ENCODE data around the gene OASL.

Gene OASL

GRCh38 chr12:121038861-121039668, at the start of gene OASL:
OASL (minus strand) TSS chr12:121039246; CDS start chr12:121038971, 275 bp downstream.
- no peak for DNase-seq (ENCODE audit: low read depth, low spot score)
- no peak for TF ChIP-seq EZH2 (IDR thresholded peaks at IDR 0.05)
- TF ChIP-seq POLR2AphosphoS5 (IDR thresholded peaks at IDR 0.05; ENCODE audit: borderline replicate concordance, low read depth, low read length) = no peak
- TF ChIP-seq FOXP2 (optimal IDR thresholded peaks at IDR 0.05; ENCODE audit: control extremely low read depth, extremely low read length, insufficient read depth) = no peak
- Histone ChIP-seq H3K27ac (no peak within 1 kb of the TSS), H3K4me3 (no peak within 1 kb of the TSS), H3K9me3 (ENCODE audit: low read depth, low read length) (no peaks in the 10 kb centered on the region), H3K9ac (ENCODE audit: insufficient read length) (no peak within 1 kb of the TSS), H3K36me3 (ENCODE audit: insufficient read depth, low read length) (no peaks in the 10 kb centered on the region)

GRCh38 chr12:121088195-121088585, 49.1 kb upstream of the OASL start:
- Histone ChIP-seq H3K9me3 (ENCODE audit: low read depth, low read length) (no peaks in the 10 kb centered on the region), H3K4me3 (no peak overlapping the region), H3K27ac (no peak overlapping the region), H3K36me3 (ENCODE audit: insufficient read depth, low read length) (no peaks in the 10 kb centered on the region), H3K9ac (ENCODE audit: insufficient read length) (no peak overlapping the region)
- TF ChIP-seq EZH2 (IDR thresholded peaks at IDR 0.05) (no peak), FOXP2 (optimal IDR thresholded peaks at IDR 0.05; ENCODE audit: control extremely low read depth, extremely low read length, insufficient read depth) (no peak), POLR2AphosphoS5 (IDR thresholded peaks at IDR 0.05; ENCODE audit: borderline replicate concordance, low read depth, low read length) (no peak)
- no peak for DNase-seq (ENCODE audit: low read depth, low spot score)

GRCh38 chr12:121087467-121088194, 48.6 kb upstream of the OASL start:
- no peak overlapping the region for H3K4me3 ChIP-seq

GRCh38 chr12:121086781-121087295, 47.8 kb upstream of the OASL start:
- no peak overlapping the region for H3K9ac ChIP-seq (ENCODE audit: insufficient read length)
- no peak for TF ChIP-seq POLR2AphosphoS5 (IDR thresholded peaks at IDR 0.05; ENCODE audit: borderline replicate concordance, low read depth, low read length)
- DNase-seq (ENCODE audit: low read depth, low spot score) = no peak

More at GRCh38 chr12:121087467-121088194, 48.6 kb upstream of the OASL start:
- no peak for DNase-seq (ENCODE audit: low read depth, low spot score)
- H3K9ac ChIP-seq (ENCODE audit: insufficient read length) = no peak overlapping the region
- H3K36me3 ChIP-seq (ENCODE audit: insufficient read depth, low read length) = no peaks in the 10 kb centered on the region
- no peak for TF ChIP-seq EZH2 (IDR thresholded peaks at IDR 0.05)
- TF ChIP-seq POLR2AphosphoS5 (IDR thresholded peaks at IDR 0.05; ENCODE audit: borderline replicate concordance, low read depth, low read length) = no peak
- TF ChIP-seq FOXP2 (optimal IDR thresholded peaks at IDR 0.05; ENCODE audit: control extremely low read depth, extremely low read length, insufficient read depth) = no peak
- no peak overlapping the region for H3K27ac ChIP-seq
- H3K9me3 ChIP-seq (ENCODE audit: low read depth, low read length) = no peaks in the 10 kb centered on the region

GRCh38 chr12:121085506-121086353, 46.7 kb upstream of the OASL start:
- H3K4me3 ChIP-seq = no peak overlapping the region
- H3K9me3 ChIP-seq (ENCODE audit: low read depth, low read length) = no peaks in the 10 kb centered on the region
- TF ChIP-seq FOXP2 (optimal IDR thresholded peaks at IDR 0.05; ENCODE audit: control extremely low read depth, extremely low read length, insufficient read depth) (no peak), POLR2AphosphoS5 (IDR thresholded peaks at IDR 0.05; ENCODE audit: borderline replicate concordance, low read depth, low read length) (no peak), EZH2 (IDR thresholded peaks at IDR 0.05) (no peak)
- no peak overlapping the region for H3K27ac ChIP-seq
- H3K9ac ChIP-seq (ENCODE audit: insufficient read length) = no peak overlapping the region
- no peaks in the 10 kb centered on the region for H3K36me3 ChIP-seq (ENCODE audit: insufficient read depth, low read length)
- DNase-seq (ENCODE audit: low read depth, low spot score) = no peak

More at GRCh38 chr12:121086781-121087295, 47.8 kb upstream of the OASL start:
- Histone ChIP-seq H3K27ac (no peak overlapping the region), H3K9me3 (ENCODE audit: low read depth, low read length) (no peaks in the 10 kb centered on the region), H3K36me3 (ENCODE audit: insufficient read depth, low read length) (no peaks in the 10 kb centered on the region), H3K4me3 (no peak overlapping the region)

GRCh38 chr12:121085069-121085468, 46.0 kb upstream of the OASL start:
- no peak overlapping the region for H3K4me3 ChIP-seq
- TF ChIP-seq POLR2AphosphoS5 (IDR thresholded peaks at IDR 0.05; ENCODE audit: borderline replicate concordance, low read depth, low read length) (no peak), FOXP2 (optimal IDR thresholded peaks at IDR 0.05; ENCODE audit: control extremely low read depth, extremely low read length, insufficient read depth) (no peak), EZH2 (IDR thresholded peaks at IDR 0.05) (no peak)
- no peak for DNase-seq (ENCODE audit: low read depth, low spot score)
- no peak overlapping the region for H3K27ac ChIP-seq
- H3K9ac ChIP-seq (ENCODE audit: insufficient read length) = no peak overlapping the region
- H3K9me3 ChIP-seq (ENCODE audit: low read depth, low read length) = no peaks in the 10 kb centered on the region
- no peaks in the 10 kb centered on the region for H3K36me3 ChIP-seq (ENCODE audit: insufficient read depth, low read length)

- no peak overlapping the region for H3K27ac ChIP-seq
- TF ChIP-seq EZH2 (IDR thresholded peaks at IDR 0.05) = no peak
- no peak for TF ChIP-seq POLR2AphosphoS5 (IDR thresholded peaks at IDR 0.05; ENCODE audit: borderline replicate concordance, low read depth, low read length)
- no peak for TF ChIP-seq FOXP2 (optimal IDR thresholded peaks at IDR 0.05; ENCODE audit: control extremely low read depth, extremely low read length, insufficient read depth)
- DNase-seq (ENCODE audit: low read depth, low spot score) = no peak
- no peaks in the 10 kb centered on the region for H3K36me3 ChIP-seq (ENCODE audit: insufficient read depth, low read length)
- no peaks in the 10 kb centered on the region for H3K9me3 ChIP-seq (ENCODE audit: low read depth, low read length)
- H3K4me3 ChIP-seq = no peak overlapping the region
- no peak overlapping the region for H3K9ac ChIP-seq (ENCODE audit: insufficient read length)
Measured at GRCh38 chr12:121084229-121084628, 45.2 kb upstream of the OASL start.

- no peak overlapping the region for H3K27ac ChIP-seq
- TF ChIP-seq EZH2 (IDR thresholded peaks at IDR 0.05) (no peak), FOXP2 (optimal IDR thresholded peaks at IDR 0.05; ENCODE audit: control extremely low read depth, extremely low read length, insufficient read depth) (no peak), POLR2AphosphoS5 (IDR thresholded peaks at IDR 0.05; ENCODE audit: borderline replicate concordance, low read depth, low read length) (no peak)
- H3K9ac ChIP-seq (ENCODE audit: insufficient read length) = no peak overlapping the region
- H3K9me3 ChIP-seq (ENCODE audit: low read depth, low read length) = no peaks in the 10 kb centered on the region
- DNase-seq (ENCODE audit: low read depth, low spot score) = no peak
- H3K36me3 ChIP-seq (ENCODE audit: insufficient read depth, low read length) = no peaks in the 10 kb centered on the region
- H3K4me3 ChIP-seq = no peak overlapping the region
Measured at GRCh38 chr12:121080909-121081308, 41.9 kb upstream of the OASL start.
